GM12801 (cell line): Measurements from ENCODE around the gene MCM9.

ENCODE experiments used
- CTCF ChIP-seq: IDR thresholded peaks from one replicate; pipeline ENCODE4 v1.5.1; 2011; ENCODE audit warnings: control low read depth; ENCODE audit not compliant: insufficient read length; ENCODE audit errors: extremely low read depth

Gene MCM9

GRCh38 chr6:118784641-118785164, 150.3 kb downstream of the MCM9 start:
- TF ChIP-seq CTCF: no peak

- TF ChIP-seq CTCF: no peak
Measured at GRCh38 chr6:118783931-118784550, 150.9 kb downstream of the MCM9 start.

GRCh38 chr6:118782651-118783050, 152.3 kb downstream of the MCM9 start:
- TF ChIP-seq CTCF: no peak

- no peak for TF ChIP-seq CTCF
Measured at GRCh38 chr6:118781897-118782296, 153.1 kb downstream of the MCM9 start.

GRCh38 chr6:118780668-118781067, 154.3 kb downstream of the MCM9 start:
- no peak for TF ChIP-seq CTCF

- TF ChIP-seq CTCF: no peak
Measured at GRCh38 chr6:118776607-118777549, 158.1 kb downstream of the MCM9 start.

GRCh38 chr6:118775381-118775780, 159.6 kb downstream of the MCM9 start:
- no peak for TF ChIP-seq CTCF
